Spinal cord (tissue), 10 donors: Measurements from ENCODE around the gene BMPER. TPM values are rescaled to one million over a fixed set of nuclear protein-coding genes. Genes with fewer than 3 reads are reported as not detected.

Source experiments
- DNase-seq, 6 donors: peaks; one replicate each; pipeline versions ENCODE4 v3.0.0 to v3.0.0-alpha.2; 2013 to 2015; ENCODE audit warnings: low spot score in 6 of 6, low read depth in 4 of 6
- H3K27ac ChIP-seq: one replicate; pipeline ENCODE4 v1.5.1; 2013; ENCODE audit warnings: low read depth, low read length, control low read depth
- H3K27me3 ChIP-seq: one replicate; pipeline ENCODE4 v1.6.1; 2013; ENCODE audit warnings: low read length; ENCODE audit not compliant: control insufficient read depth, insufficient read depth
- H3K36me3 ChIP-seq: one replicate; pipeline ENCODE4 v1.6.1; 2013; ENCODE audit warnings: low read length; ENCODE audit not compliant: control insufficient read depth, insufficient read depth
- H3K4me1 ChIP-seq: one replicate; pipeline ENCODE4 v1.6.1; 2013; ENCODE audit warnings: low read length; ENCODE audit not compliant: control insufficient read depth, insufficient read depth
- H3K4me3 ChIP-seq: one replicate; pipeline ENCODE4 v1.5.1; 2013; ENCODE audit warnings: low read depth, low read length, control low read depth
- H3K9me3 ChIP-seq: one replicate; pipeline ENCODE4 v1.6.1; 2013; ENCODE audit warnings: low read length; ENCODE audit not compliant: control insufficient read depth, insufficient read depth
- WGBS: methylation state at CpG from one replicate; pipeline ENCODE4 v1.1.5; 2013; ENCODE audit warnings: missing lambda C conversion rate; ENCODE audit not compliant: insufficient coverage; 5-methylcytosine and 5-hydroxymethylcytosine counted together
- polyA plus RNA-seq, 2 donors: library from polyadenylated mRNA; unstranded; fragments of 120-200 nt; gene quantifications; one replicate each; pipeline ENCODE4 v1.2.1, GENCODE V29; 2013; ENCODE audit not compliant: insufficient read length in 2 of 2
- total RNA-seq, 2 donors: library from RNA; depleted of rRNA in 1 of 2; stranded (reverse); fragments of 120-200 nt in 1 of 2; fragments of >200 nt in 1 of 2; gene quantifications; one replicate each; pipeline versions ENCODE4 v1.2.3 to v1.2.4, GENCODE V29; 2013 to 2014
- donor health status: healthy.

BMPER gene
- total and polyA plus RNA-seq, 4 donors, result 16.8 to 36.3 (median 29.1) TPM

- DNase-seq, result peak in 1 of 6 donors; percentile 50
- Histone ChIP-seq H3K27me3 (no peaks in the 10 kb centered on the region), H3K9me3 (no peaks in the 10 kb centered on the region), H3K36me3 (peaks cover 2% of the 10 kb centered on the region), H3K4me3 (no peak overlapping the region), H3K4me1 (no peaks in the 10 kb centered on the region), H3K27ac (no peak overlapping the region)
- WGBS, result 89% methylated on average over 3 of the region's 6 CpGs
Measured at GRCh38 chr7:33979300-33979806, 74.0 kb downstream of the BMPER start.

GRCh38 chr7:33979807-33980355 lies 74.5 kb downstream of the BMPER start:
- WGBS, result 60% methylated on average over 1 of the region's 8 CpGs
- DNase-seq, result no peak

DNA sequence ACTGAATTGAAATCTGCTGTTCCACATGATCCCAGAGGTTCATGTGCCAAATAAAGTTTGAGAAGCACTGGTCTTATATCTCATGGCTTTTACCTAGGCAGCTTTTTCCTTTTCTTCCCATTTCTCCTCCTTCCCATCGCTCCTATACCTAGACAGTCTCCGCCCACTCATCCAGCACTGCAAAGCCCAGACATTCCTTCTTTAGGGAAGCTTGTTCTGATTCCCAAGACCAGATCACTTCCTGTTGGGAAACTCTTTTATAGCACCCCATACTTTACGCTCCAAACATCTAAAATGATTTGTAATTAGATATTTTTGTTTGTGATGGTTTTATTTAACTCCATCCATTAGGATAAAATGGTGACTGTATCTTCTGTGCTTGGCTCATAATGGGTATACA lies 75.9 kb downstream of the BMPER start:
- no peak for DNase-seq
- Histone ChIP-seq H3K4me3 (no peak overlapping the region), H3K36me3 (no peaks in the 10 kb centered on the region), H3K9me3 (no peaks in the 10 kb centered on the region), H3K27ac (no peak overlapping the region), H3K27me3 (no peaks in the 10 kb centered on the region), H3K4me1 (no peaks in the 10 kb centered on the region)
- WGBS, result 100% methylated on average over 2 of the region's 3 CpGs

More at GRCh38 chr7:33979807-33980355, 74.5 kb downstream of the BMPER start:
- Histone ChIP-seq H3K36me3 (no peaks in the 10 kb centered on the region), H3K9me3 (no peaks in the 10 kb centered on the region), H3K4me1 (no peaks in the 10 kb centered on the region), H3K27me3 (no peaks in the 10 kb centered on the region), H3K27ac (no peak overlapping the region), H3K4me3 (no peak overlapping the region)

DNA sequence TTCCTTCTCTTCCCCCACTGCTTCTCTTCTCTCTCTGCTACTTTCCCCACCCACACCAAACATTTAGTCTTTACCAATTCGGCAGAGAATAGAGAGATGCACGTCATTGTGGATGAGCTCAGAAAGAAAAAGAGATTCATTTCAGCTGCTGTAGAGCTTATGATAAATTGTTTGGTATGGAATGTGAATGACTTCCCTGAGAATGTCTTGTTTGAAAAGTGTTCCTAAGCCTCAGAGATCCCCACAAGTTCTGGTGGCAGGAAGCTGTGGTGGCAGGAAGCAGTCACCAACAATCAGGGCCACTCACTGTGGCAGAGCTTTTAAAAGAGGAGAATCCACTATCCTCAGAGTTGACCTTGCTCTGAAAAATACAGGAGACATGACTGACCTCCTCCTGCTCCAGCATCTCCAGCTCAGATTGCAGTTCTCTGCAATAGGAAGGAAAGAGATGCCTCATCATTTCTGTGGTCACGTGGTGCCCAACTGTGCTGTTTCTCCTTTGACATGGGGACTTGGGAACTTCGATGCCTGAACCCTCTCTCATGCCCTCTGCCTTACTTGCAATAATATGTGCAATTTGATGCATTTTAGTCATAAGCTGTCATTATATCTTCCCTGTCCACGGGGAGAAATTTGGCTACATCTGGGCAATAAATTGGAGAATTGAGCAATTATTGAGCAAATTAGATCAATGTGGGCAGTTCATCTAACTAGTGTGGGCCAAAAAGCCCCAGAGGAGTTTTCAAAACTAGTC lies 76.5 kb downstream of the BMPER start:
- Histone ChIP-seq H3K27me3 (no peaks in the 10 kb centered on the region), H3K36me3 (no peaks in the 10 kb centered on the region), H3K4me3 (no peak overlapping the region), H3K27ac (no peak overlapping the region), H3K9me3 (no peaks in the 10 kb centered on the region), H3K4me1 (no peaks in the 10 kb centered on the region)
- DNase-seq, result no peak
- WGBS, result 80% methylated on average over 1 of the region's 5 CpGs

DNA sequence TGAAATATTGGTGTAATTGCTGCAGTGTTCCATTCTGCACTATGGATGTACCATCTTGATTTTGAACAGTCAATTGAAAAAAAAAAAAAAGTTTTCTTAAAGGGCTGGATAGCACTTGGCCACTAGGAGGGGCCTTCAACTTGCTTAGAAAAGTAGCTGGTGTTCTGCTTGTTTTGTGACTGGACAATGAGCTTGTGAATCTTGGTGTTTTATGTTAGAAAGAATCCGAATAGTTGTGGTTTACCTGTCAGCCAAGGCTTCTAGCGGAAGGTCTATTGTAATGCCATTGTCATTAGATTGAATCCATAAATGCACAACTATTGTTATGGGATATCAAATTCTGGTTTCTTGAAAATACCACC lies 77.1 kb downstream of the BMPER start:
- Histone ChIP-seq H3K27me3 (no peaks in the 10 kb centered on the region), H3K27ac (no peak overlapping the region), H3K4me3 (no peak overlapping the region), H3K9me3 (no peaks in the 10 kb centered on the region), H3K4me1 (no peaks in the 10 kb centered on the region), H3K36me3 (no peaks in the 10 kb centered on the region)
- no CpG with 5 or more reads among the region's 2 CpGs for WGBS
- no peak for DNase-seq

DNA sequence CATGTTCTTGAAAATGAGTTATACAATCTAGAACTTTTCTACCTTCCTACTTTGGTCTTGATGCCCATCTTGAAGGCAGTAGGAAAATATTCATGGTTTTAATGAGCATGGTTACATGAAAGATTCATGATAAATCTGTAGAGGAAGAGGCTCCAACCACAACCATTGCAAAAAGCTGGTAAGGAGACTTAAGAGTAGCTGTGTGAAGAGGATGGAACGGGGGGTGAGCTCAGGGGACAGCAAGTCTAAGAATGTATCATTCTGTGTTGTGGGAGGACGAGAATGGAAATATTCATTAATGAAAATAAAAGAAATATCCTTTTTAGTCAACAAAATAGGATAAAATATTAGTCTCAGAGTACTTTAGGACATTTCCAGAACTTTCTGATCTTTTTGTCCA lies 81.1 kb downstream of the BMPER start:
- no peaks in the 10 kb centered on the region for H3K36me3 ChIP-seq
- H3K9me3 ChIP-seq, result peaks cover 3% of the 10 kb centered on the region
- DNase-seq, result no peak
- no peaks in the 10 kb centered on the region for H3K27me3 ChIP-seq
- H3K27ac ChIP-seq, result no peak overlapping the region
- no CpG with 5 or more reads among the region's 2 CpGs for whole genome bisulfite sequencing
- H3K4me1 ChIP-seq, result no peaks in the 10 kb centered on the region
- H3K4me3 ChIP-seq, result no peak overlapping the region

- DNase-seq, result no peak
- Histone ChIP-seq H3K27ac (no peak overlapping the region), H3K36me3 (no peaks in the 10 kb centered on the region), H3K4me1 (no peaks in the 10 kb centered on the region), H3K9me3 (peaks cover 3% of the 10 kb centered on the region), H3K4me3 (no peak overlapping the region), H3K27me3 (no peaks in the 10 kb centered on the region)
- WGBS, result 91% methylated on average over 4 of the region's 9 CpGs
Measured at GRCh38 chr7:33986951-33987947, 81.9 kb downstream of the BMPER start.

DNA sequence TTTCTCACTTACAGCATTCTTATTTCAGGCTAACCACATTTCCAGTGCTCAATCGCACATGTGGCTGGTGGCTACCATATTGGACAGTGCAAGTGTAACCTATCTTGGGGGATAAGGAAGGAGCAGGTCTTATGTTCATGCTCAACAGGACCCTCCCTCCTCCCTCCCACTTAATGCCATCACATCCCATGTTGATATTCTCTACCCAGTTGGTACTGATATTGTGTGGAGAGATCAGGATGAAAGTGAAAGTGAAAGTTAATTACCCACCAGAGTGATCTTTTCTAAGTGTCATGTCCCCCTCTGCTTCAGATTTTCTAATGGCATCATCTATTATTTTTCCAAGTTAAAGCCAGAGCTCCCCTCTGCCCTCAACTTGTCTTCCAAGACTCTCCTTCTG lies 91.6 kb downstream of the BMPER start:
- no peak for DNase-seq
- Histone ChIP-seq H3K36me3 (no peaks in the 10 kb centered on the region), H3K27me3 (no peaks in the 10 kb centered on the region), H3K4me1 (no peaks in the 10 kb centered on the region), H3K27ac (no peak overlapping the region), H3K9me3 (no peaks in the 10 kb centered on the region), H3K4me3 (no peak overlapping the region)
- no CpG with 5 or more reads among the region's 1 CpG for WGBS

- Histone ChIP-seq H3K36me3 (no peaks in the 10 kb centered on the region), H3K27ac (no peak overlapping the region), H3K27me3 (no peaks in the 10 kb centered on the region), H3K4me1 (no peaks in the 10 kb centered on the region), H3K4me3 (no peak overlapping the region), H3K9me3 (no peaks in the 10 kb centered on the region)
- peak in 1 of 6 donors; percentile 36 for DNase-seq
- WGBS, result 47% methylated on average over 3 of the region's 6 CpGs
Measured at GRCh38 chr7:33998476-33998875, 93.1 kb downstream of the BMPER start.
